ENCODE data around the gene SEC14L3. TPM values are rescaled to one million over a fixed set of nuclear protein-coding genes. Genes with fewer than 3 reads are reported as not detected.

Gene SEC14L3
- total RNA-seq, 6 experiments from 2014 or later = not detected

DNA sequence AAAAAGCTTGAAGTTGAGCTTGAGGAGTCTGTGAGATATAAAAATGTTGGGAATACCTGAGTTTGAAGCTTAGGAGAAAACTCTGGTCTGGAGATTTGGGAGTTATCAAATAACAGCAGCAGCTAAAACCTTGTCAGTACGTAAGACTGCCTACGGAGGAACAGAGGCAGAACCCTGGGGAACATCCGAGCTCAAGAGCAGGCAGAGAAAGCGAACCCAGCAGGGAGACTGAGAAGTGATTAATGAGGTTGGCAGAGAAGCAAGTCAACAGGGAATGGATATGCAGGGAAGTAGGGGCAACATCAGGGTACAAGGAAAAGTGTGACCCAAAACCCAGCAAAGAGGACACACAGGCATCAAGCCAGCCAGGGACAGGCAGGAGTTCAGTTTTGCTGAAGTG, 58.8 kb downstream of the SEC14L3 start:
- H3K27me3 Mint-ChIP-seq (ENCODE audit: insufficient read depth) = peaks cover 2% of the 10 kb centered on the region
- H3K27ac Mint-ChIP-seq = peak overlapping the region; percentile 59; the same call in 1 of the 2 replicates
- no peak overlapping the region for H3K4me3 Mint-ChIP-seq
- no peaks in the 10 kb centered on the region for H3K9me3 Mint-ChIP-seq
- no peak for TF ChIP-seq CTCF (IDR thresholded peaks at IDR 0.05)
- H3K4me1 Mint-ChIP-seq (ENCODE audit: low read depth) = peaks cover 62% of the 10 kb centered on the region
- no peak for DNase-seq
- peaks cover 48% of the 10 kb centered on the region for H3K36me3 Mint-ChIP-seq (ENCODE audit: low read depth)

DNA sequence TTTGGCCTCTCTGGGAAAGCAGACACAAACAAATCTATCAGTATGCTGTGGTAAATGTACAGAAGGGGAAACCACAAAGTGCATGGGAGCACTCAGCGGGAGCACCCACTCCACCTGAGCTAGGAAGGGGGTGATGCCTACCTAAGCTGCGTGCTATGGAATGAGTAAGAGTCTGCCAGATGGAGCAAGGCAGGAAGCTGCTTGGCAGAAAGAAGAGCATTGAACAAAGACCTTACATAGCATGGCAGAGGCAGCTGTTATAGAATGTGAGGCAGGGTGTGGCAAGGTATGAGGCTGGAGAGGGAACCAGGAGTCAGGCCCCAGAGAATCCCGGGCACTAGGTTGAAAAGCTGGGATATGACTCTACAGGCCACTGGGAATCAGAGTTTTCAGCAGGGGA, 60.0 kb downstream of the SEC14L3 start:
- Mint-ChIP-seq H3K36me3 (ENCODE audit: low read depth) (peaks cover 44% of the 10 kb centered on the region), H3K27ac (peak overlapping the region; percentile 39; the same call in 1 of the 2 replicates), H3K4me1 (ENCODE audit: low read depth) (peaks cover 61% of the 10 kb centered on the region), H3K9me3 (no peaks in the 10 kb centered on the region), H3K27me3 (ENCODE audit: insufficient read depth) (peaks cover 2% of the 10 kb centered on the region), H3K4me3 (no peak overlapping the region)
- DNase-seq = no peak
- TF ChIP-seq CTCF (IDR thresholded peaks at IDR 0.05) = no peak

Other genes with a start within 250 kb of the SEC14L3 start
- gene LIF, start 225.3 kb downstream of the SEC14L3 start, total RNA-seq (2021; fragmentation: NEBNext Ultra II Directional; extraction: Animal tissue kit (Norgen Biotek cat#: 25700)) = 1 to 10 TPM in 4 of 6 experiments, under 1 TPM in 2; 0.40 to 2.2 (median 1.1) TPM
- gene OSM, start 205.2 kb downstream of the SEC14L3 start, total RNA-seq (2021; fragmentation: NEBNext Ultra II Directional; extraction: Animal tissue kit (Norgen Biotek cat#: 25700)) = not detected
- 1 to 10 TPM; 4.5 to 8.1 (median 5.7) TPM for gene CASTOR1, start 182.5 kb downstream of the SEC14L3 start, total RNA-seq (2021; fragmentation: NEBNext Ultra II Directional; extraction: Animal tissue kit (Norgen Biotek cat#: 25700))
- 10 to 100 TPM; 15.6 to 20.6 (median 16.7) TPM for gene TBC1D10A, start 145.1 kb downstream of the SEC14L3 start, total RNA-seq (2021; fragmentation: NEBNext Ultra II Directional; extraction: Animal tissue kit (Norgen Biotek cat#: 25700))
- gene SF3A1, start 115.1 kb downstream of the SEC14L3 start, total RNA-seq (2021; fragmentation: NEBNext Ultra II Directional; extraction: Animal tissue kit (Norgen Biotek cat#: 25700)) = 100 to 1,000 TPM; 166 to 197 (median 181) TPM
- 1 to 10 TPM; 1.4 to 1.6 (median 1.5) TPM for gene CCDC157, start 115.0 kb downstream of the SEC14L3 start, total RNA-seq (2021; fragmentation: NEBNext Ultra II Directional; extraction: Animal tissue kit (Norgen Biotek cat#: 25700))
- gene RNF215, start 84.6 kb downstream of the SEC14L3 start, total RNA-seq (2021; fragmentation: NEBNext Ultra II Directional; extraction: Animal tissue kit (Norgen Biotek cat#: 25700)) = 10 to 100 TPM; 12.7 to 18.9 (median 15.3) TPM
- gene SEC14L2, start 75.0 kb downstream of the SEC14L3 start, total RNA-seq (2021; fragmentation: NEBNext Ultra II Directional; extraction: Animal tissue kit (Norgen Biotek cat#: 25700)) = 10 to 100 TPM; 18.4 to 24.0 (median 22.8) TPM
- 1 to 10 TPM; 1.7 to 5.7 (median 4.1) TPM for gene MTFP1, start 46.2 kb downstream of the SEC14L3 start, total RNA-seq (2021; fragmentation: NEBNext Ultra II Directional; extraction: Animal tissue kit (Norgen Biotek cat#: 25700))
- not detected for gene SEC14L4, start 33.7 kb upstream of the SEC14L3 start, total RNA-seq (2021; fragmentation: NEBNext Ultra II Directional; extraction: Animal tissue kit (Norgen Biotek cat#: 25700))
- gene SEC14L6, start 74.7 kb upstream of the SEC14L3 start, total RNA-seq (2021; fragmentation: NEBNext Ultra II Directional; extraction: Animal tissue kit (Norgen Biotek cat#: 25700)) = not detected
- gene GAL3ST1, start 102.6 kb upstream of the SEC14L3 start, total RNA-seq (2021; fragmentation: NEBNext Ultra II Directional; extraction: Animal tissue kit (Norgen Biotek cat#: 25700)) = not detected
- 100 to 1,000 TPM in 1 of 6 experiments, 10 to 100 TPM in 5; 81.8 to 110 (median 86.9) TPM for gene PES1, start 119.9 kb upstream of the SEC14L3 start, total RNA-seq (2021; fragmentation: NEBNext Ultra II Directional; extraction: Animal tissue kit (Norgen Biotek cat#: 25700))
- gene TCN2, start 135.2 kb upstream of the SEC14L3 start, total RNA-seq (2021; fragmentation: NEBNext Ultra II Directional; extraction: Animal tissue kit (Norgen Biotek cat#: 25700)) = 1 to 10 TPM; 2.3 to 3.2 (median 2.9) TPM
- gene SLC35E4, start 163.8 kb upstream of the SEC14L3 start, total RNA-seq (2021; fragmentation: NEBNext Ultra II Directional; extraction: Animal tissue kit (Norgen Biotek cat#: 25700)) = 1 to 10 TPM; 4.9 to 7.4 (median 5.5) TPM
- 1 to 10 TPM; 4.7 to 7.3 (median 6.0) TPM for gene DUSP18, start 195.9 kb upstream of the SEC14L3 start, total RNA-seq (2021; fragmentation: NEBNext Ultra II Directional; extraction: Animal tissue kit (Norgen Biotek cat#: 25700))
- gene OSBP2, start 222.9 kb upstream of the SEC14L3 start, total RNA-seq (2021; fragmentation: NEBNext Ultra II Directional; extraction: Animal tissue kit (Norgen Biotek cat#: 25700)) = under 1 TPM in 5 of 6 experiments, not detected in 1; 0.09 to 0.37 (median 0.28) TPM